Suprapubic skin (tissue), 3 donors: Measurements from ENCODE around the gene AHNAK.

Experiments used
- CTCF ChIP-seq, 2 donors: fragments of 200-600 bp in 1 of 2; fragments of 450-650 bp in 1 of 2; sonication (generic) in 1 of 2; IDR thresholded peaks; one replicate each; pipeline ENCODE4 v1.5.1; 2016 to 2019; ENCODE audit warnings: antibody characterized with exemption in 2 of 2, mild to moderate bottlenecking in 1 of 2, moderate library complexity in 1 of 2
- POLR2A ChIP-seq, 2 donors: fragments of 450-650 bp; IDR thresholded peaks; one replicate each; pipeline ENCODE4 v1.6.1; 2017; ENCODE audit warnings: antibody characterized with exemption in 2 of 2, mild to moderate bottlenecking in 2 of 2, moderate library complexity in 2 of 2

DNA sequence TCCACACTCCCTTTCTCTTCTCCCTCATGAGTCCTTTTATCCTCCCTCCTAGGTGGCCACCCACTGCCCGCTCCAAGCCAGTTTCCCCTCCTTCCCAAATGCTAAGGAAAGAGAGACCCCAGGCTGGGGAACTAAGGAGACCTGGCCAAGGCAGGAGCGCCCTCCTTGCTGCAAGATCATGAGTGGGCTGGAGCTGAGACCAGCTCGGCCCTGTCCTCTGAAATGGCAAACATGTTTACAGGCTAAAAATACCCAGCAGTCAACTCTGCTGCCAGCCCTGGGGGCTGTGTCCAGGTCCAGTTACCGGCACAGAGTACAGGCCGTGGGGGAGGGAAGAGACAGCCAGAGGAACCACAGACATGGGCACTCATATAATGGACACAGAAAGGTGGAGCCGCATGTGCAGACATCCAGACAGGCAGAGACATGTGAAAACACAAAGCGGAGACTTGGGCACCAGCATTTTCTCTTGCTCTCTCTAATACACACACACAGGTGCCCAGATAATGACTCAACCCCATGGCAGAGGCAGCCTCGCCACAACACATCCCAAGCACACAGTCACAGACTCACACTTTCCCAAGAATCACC, 1.2 kb upstream of the AHNAK start:
- TF ChIP-seq POLR2A (IDR thresholded peaks at IDR 0.05) (no peak), CTCF (IDR thresholded peaks at IDR 0.05) (no peak)
